ENCODE data around the gene AUTS2.

DNA sequence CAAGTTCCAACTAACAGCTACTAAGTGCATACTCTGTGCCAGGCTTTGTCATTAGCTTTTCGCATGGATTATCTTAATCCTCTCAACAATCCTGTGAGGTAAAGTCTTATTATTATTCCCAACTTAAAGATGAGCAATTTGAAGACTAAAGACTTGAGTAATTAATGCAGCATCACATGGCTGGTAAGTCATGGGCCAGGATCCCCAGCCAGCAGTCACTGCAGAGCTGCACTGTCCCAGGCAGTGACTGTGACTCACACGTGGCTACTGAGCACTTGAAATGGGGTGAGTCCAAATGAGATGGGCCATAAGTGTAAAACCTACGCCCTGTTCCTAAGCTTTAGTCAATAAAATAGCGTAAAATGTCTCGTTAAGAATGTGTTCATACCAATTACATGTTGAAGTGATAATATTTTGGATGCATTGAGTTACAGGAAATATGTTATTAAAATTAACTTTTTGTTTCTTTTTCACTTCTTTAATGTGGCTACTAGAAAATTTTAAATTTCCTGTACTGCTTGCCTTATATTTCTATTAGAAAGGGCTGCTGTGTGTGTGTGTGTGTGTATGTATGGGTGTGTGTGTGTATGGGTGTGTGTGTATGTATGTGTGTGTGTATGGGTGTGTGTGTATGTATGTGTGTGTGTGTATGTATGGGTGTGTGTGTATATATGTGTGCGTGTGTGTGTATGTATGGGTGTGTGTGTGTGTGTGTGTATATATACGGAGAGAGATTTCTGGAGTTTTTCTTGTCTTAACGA lies 756.3 kb downstream of the AUTS2 start:
- TF ChIP-seq NR3C1 (CRISPR knock-in tag; conservative IDR thresholded peaks at IDR 0.05; ENCODE audit: low read depth) (no peak), FOXK1 (CRISPR knock-in tag; IDR thresholded peaks at IDR 0.05) (no peak), CBFB (CRISPR knock-in tag; IDR thresholded peaks at IDR 0.05; ENCODE audit: low read depth) (no peak), CREB1 (CRISPR knock-in tag; IDR thresholded peaks at IDR 0.05) (no peak), SP1 (CRISPR knock-in tag; conservative IDR thresholded peaks at IDR 0.05) (no peak), ZNF219 (CRISPR knock-in tag; IDR thresholded peaks at IDR 0.05; ENCODE audit: borderline replicate concordance) (no peak), JUN (CRISPR knock-in tag; IDR thresholded peaks at IDR 0.05) (no peak)
- TF ChIP-seq, protein P1, sequence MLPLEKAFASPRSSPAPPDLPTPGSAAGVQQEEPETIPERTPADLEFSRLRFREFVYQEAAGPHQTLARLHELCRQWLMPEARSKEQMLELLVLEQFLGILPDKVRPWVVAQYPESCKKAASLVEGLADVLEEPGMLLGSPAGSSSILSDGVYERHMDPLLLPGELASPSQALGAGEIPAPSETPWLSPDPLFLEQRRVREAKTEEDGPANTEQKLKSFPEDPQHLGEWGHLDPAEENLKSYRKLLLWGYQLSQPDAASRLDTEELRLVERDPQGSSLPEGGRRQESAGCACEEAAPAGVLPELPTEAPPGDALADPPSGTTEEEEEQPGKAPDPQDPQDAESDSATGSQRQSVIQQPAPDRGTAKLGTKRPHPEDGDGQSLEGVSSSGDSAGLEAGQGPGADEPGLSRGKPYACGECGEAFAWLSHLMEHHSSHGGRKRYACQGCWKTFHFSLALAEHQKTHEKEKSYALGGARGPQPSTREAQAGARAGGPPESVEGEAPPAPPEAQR (CRISPR knock-in tag; IDR thresholded peaks at IDR 0.05): no peak
- TF ChIP-seq, protein P2, sequence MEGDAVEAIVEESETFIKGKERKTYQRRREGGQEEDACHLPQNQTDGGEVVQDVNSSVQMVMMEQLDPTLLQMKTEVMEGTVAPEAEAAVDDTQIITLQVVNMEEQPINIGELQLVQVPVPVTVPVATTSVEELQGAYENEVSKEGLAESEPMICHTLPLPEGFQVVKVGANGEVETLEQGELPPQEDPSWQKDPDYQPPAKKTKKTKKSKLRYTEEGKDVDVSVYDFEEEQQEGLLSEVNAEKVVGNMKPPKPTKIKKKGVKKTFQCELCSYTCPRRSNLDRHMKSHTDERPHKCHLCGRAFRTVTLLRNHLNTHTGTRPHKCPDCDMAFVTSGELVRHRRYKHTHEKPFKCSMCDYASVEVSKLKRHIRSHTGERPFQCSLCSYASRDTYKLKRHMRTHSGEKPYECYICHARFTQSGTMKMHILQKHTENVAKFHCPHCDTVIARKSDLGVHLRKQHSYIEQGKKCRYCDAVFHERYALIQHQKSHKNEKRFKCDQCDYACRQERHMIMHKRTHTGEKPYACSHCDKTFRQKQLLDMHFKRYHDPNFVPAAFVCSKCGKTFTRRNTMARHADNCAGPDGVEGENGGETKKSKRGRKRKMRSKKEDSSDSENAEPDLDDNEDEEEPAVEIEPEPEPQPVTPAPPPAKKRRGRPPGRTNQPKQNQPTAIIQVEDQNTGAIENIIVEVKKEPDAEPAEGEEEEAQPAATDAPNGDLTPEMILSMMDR (IDR thresholded peaks at IDR 0.05): no peak
- TF ChIP-seq, protein P3, sequence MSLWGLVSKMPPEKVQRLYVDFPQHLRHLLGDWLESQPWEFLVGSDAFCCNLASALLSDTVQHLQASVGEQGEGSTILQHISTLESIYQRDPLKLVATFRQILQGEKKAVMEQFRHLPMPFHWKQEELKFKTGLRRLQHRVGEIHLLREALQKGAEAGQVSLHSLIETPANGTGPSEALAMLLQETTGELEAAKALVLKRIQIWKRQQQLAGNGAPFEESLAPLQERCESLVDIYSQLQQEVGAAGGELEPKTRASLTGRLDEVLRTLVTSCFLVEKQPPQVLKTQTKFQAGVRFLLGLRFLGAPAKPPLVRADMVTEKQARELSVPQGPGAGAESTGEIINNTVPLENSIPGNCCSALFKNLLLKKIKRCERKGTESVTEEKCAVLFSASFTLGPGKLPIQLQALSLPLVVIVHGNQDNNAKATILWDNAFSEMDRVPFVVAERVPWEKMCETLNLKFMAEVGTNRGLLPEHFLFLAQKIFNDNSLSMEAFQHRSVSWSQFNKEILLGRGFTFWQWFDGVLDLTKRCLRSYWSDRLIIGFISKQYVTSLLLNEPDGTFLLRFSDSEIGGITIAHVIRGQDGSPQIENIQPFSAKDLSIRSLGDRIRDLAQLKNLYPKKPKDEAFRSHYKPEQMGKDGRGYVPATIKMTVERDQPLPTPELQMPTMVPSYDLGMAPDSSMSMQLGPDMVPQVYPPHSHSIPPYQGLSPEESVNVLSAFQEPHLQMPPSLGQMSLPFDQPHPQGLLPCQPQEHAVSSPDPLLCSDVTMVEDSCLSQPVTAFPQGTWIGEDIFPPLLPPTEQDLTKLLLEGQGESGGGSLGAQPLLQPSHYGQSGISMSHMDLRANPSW (CRISPR knock-in tag; conservative IDR thresholded peaks at IDR 0.05; ENCODE audit: low read depth): no peak
